ENCODE measurements around the gene CCDC8.

DNA sequence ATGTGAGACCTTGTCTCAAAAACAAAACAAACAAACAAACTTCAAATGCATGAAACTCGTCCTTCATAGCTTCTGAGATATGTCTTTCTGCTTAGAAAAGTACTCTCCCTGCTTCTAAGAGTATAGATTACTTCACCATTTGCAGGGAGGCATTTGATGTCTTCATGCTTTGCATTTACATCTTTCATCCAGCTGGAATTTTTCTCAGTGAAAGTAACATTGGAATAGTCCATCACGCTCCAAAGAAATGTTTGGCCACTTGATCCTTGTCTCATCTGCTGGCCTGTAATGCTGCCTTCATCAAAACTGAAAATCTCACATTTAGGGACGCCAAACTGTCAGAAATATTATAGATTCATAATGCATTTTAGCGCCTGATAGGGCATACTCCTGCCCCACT lies 38.8 kb upstream of the CCDC8 start:
- TF ChIP-seq, protein P1, sequence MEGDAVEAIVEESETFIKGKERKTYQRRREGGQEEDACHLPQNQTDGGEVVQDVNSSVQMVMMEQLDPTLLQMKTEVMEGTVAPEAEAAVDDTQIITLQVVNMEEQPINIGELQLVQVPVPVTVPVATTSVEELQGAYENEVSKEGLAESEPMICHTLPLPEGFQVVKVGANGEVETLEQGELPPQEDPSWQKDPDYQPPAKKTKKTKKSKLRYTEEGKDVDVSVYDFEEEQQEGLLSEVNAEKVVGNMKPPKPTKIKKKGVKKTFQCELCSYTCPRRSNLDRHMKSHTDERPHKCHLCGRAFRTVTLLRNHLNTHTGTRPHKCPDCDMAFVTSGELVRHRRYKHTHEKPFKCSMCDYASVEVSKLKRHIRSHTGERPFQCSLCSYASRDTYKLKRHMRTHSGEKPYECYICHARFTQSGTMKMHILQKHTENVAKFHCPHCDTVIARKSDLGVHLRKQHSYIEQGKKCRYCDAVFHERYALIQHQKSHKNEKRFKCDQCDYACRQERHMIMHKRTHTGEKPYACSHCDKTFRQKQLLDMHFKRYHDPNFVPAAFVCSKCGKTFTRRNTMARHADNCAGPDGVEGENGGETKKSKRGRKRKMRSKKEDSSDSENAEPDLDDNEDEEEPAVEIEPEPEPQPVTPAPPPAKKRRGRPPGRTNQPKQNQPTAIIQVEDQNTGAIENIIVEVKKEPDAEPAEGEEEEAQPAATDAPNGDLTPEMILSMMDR (IDR thresholded peaks at IDR 0.05; ENCODE audit: low read depth, low read length), result no peak
- TF ChIP-seq POLR2A (IDR thresholded peaks at IDR 0.05; ENCODE audit: extremely low read depth, insufficient read length), result no peak

Measured in NB4 (cell line).